Erythroblast (primary cell): ENCODE results near the gene SPATA45.

Source experiments
- DNase-seq, 2 experiments: peaks; one replicate each; lab custom pipeline; 2025; lab: John Stamatoyannopoulos, UW
- GATA1 ChIP-seq: IDR thresholded peaks from 2 replicates; pipeline ENCODE4 v1.6.1; 2011; ENCODE audit warnings: low read depth, mild to moderate bottlenecking, control low read depth, low read length, moderate library complexity
- POLR2A ChIP-seq: IDR thresholded peaks from 2 replicates; pipeline ENCODE4 v1.6.1; 2011; ENCODE audit warnings: mild to moderate bottlenecking, low read length

The SPATA45 gene

GRCh38 chr1:212781225-212781624 is 66.2 kb downstream of the SPATA45 start:
- no peak for TF ChIP-seq POLR2A
- no peak for TF ChIP-seq GATA1
- no peak for DNase-seq

GRCh38 chr1:212780759-212781158 is 66.7 kb downstream of the SPATA45 start:
- DNase-seq, result no peak
- TF ChIP-seq GATA1, result no peak
- TF ChIP-seq POLR2A, result no peak
